ENCODE measurements around the gene LANCL2. TPM values are rescaled to one million over a fixed set of nuclear protein-coding genes. Genes with fewer than 3 reads are reported as not detected.

The LANCL2 gene
- total and polyA plus RNA-seq, 8 donors, result 4.9 to 25.9 (median 16.4) TPM

DNA sequence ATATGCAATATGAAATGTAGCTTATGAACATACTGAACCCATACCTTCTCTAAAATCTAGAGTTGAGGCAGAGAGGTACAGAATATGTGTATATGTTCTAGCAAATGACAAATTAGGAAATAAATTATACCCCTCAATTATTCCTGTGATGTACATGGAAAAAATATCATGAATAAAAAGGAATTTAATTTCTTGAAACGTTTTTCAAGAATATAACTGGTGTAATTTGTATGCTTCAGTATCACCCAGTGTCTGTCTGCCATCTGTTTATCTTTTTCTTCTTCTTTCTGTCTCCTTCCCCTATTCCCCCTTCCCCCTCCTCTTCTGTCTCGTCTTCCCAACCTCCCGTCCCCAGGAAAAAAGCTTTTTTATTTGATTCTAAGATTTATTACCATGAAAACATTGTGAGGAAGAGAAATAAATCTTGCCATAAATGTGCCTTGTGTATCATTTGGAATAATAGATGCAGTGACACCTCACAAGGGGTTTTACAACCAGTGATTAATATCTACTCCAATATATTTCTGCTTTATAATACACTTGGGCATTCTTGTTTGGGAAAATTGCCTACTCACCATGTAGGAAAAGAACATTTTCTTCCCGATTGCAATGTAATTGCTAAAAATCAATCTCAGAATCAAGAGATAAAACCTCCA, 12.2 kb downstream of the LANCL2 start:
- no peaks in the 10 kb centered on the region for H3K4me1 ChIP-seq
- WGBS, 5 donors, result 86 to 91% (median 88%) methylated on average over 4 of the region's 4 CpGs
- no peak for TF ChIP-seq EP300 (IDR thresholded peaks at IDR 0.05)
- TF ChIP-seq, protein P1, sequence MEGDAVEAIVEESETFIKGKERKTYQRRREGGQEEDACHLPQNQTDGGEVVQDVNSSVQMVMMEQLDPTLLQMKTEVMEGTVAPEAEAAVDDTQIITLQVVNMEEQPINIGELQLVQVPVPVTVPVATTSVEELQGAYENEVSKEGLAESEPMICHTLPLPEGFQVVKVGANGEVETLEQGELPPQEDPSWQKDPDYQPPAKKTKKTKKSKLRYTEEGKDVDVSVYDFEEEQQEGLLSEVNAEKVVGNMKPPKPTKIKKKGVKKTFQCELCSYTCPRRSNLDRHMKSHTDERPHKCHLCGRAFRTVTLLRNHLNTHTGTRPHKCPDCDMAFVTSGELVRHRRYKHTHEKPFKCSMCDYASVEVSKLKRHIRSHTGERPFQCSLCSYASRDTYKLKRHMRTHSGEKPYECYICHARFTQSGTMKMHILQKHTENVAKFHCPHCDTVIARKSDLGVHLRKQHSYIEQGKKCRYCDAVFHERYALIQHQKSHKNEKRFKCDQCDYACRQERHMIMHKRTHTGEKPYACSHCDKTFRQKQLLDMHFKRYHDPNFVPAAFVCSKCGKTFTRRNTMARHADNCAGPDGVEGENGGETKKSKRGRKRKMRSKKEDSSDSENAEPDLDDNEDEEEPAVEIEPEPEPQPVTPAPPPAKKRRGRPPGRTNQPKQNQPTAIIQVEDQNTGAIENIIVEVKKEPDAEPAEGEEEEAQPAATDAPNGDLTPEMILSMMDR (IDR thresholded peaks at IDR 0.05), result no peak
- no peak for TF ChIP-seq POLR2A (IDR thresholded peaks at IDR 0.05)
- TF ChIP-seq POLR2AphosphoS5 (IDR thresholded peaks at IDR 0.05), result no peak
- H3K36me3 ChIP-seq, result no peaks in the 10 kb centered on the region
- intact Hi-C loops (cut with DNase I; ENCODE audit: low total_unique reads), result no loop called here
- H3K4me3 ChIP-seq, result no peak overlapping the region
- DNase-seq, result no peak
- no peaks in the 10 kb centered on the region for H3K9me3 ChIP-seq
- H3K27me3 ChIP-seq, result no peaks in the 10 kb centered on the region
- H3K27ac ChIP-seq, result no peak overlapping the region

DNA sequence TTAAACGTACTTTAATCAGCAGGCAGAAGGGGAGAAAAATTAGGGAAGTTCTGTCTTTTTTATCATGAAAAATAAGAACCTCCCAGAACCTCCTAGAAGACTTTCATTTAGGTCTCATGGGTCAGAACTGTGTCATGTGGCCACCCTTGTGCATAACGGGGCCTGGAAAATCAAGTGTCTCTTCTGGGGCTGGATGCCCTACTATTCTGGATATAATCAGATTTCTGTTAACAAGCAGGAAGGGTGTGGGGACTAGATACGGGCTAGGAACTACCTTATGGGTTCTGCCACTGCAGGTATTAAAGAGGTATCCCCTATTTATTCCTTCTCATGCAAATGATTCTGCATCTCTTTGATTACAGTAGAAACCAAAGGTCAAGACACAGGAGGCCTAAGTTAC, 14.1 kb downstream of the LANCL2 start:
- Histone ChIP-seq H3K9me3 (no peaks in the 10 kb centered on the region), H3K4me1 (no peaks in the 10 kb centered on the region), H3K36me3 (no peaks in the 10 kb centered on the region), H3K27ac (no peak overlapping the region), H3K27me3 (no peaks in the 10 kb centered on the region), H3K4me3 (no peak overlapping the region)
- intact Hi-C loops (cut with DNase I; ENCODE audit: low total_unique reads), result no loop called here
- no peak for TF ChIP-seq POLR2AphosphoS5 (IDR thresholded peaks at IDR 0.05)
- no peak for TF ChIP-seq POLR2A (IDR thresholded peaks at IDR 0.05)
- DNase-seq, result no peak
- 83 to 92% (median 91%) methylated on average over 3 of the region's 3 CpGs for WGBS, 5 donors

DNA sequence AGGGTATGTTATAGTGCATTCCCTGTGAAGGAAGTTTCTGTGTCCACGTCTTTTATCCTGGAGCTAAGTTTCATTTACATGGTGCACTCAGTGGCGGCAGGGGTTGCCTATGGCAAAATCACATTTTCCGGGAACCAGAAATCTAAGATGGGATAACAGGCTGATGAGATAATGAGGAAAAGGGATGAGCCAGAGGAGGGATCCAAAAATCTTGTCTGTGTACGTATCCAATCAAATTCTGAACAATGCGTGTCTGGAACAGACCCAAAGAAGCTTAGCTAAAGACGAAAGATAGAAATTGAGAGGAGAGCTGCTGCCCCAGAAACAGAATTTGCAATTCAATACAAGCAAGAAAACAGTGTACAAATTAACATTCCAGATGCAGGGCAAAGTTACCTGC, 16.1 kb downstream of the LANCL2 start:
- no peak for DNase-seq
- H3K27me3 ChIP-seq, result no peaks in the 10 kb centered on the region
- no peak overlapping the region for H3K4me3 ChIP-seq
- H3K27ac ChIP-seq, result no peak overlapping the region
- no peaks in the 10 kb centered on the region for H3K4me1 ChIP-seq
- no peak for TF ChIP-seq EP300 (IDR thresholded peaks at IDR 0.05)
- no peak for TF ChIP-seq POLR2A (IDR thresholded peaks at IDR 0.05)
- TF ChIP-seq, protein P1 (IDR thresholded peaks at IDR 0.05), result no peak
- no peak for TF ChIP-seq POLR2AphosphoS5 (IDR thresholded peaks at IDR 0.05)
- intact Hi-C loops (cut with DNase I; ENCODE audit: low total_unique reads), result no loop called here
- peaks cover 0 to 12% (median 5%) of the 10 kb centered on the region in 4 donors for H3K9me3 ChIP-seq
- WGBS, 5 donors, result 79 to 93% (median 84%) methylated on average over 6 of the region's 6 CpGs
- H3K36me3 ChIP-seq, result no peaks in the 10 kb centered on the region

DNA sequence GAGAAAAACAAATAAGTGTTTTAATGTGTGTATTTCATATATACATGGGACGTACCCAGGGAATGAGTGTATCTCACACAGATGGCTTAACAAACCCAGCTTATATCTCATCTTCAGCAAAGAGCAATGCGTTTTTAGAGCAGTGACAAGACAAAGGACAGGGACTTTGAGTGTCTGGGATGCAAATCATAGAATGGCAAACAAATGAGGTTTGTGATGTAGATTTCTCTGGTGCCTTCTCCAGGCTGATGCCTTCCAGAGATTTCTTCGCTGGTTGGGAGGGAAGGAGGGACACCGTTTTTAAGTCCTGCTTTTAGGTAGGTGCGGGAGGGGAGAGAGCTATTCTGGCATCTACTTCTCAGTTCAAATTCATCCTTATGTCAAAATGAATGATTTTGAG, 16.6 kb downstream of the LANCL2 start:
- no peak overlapping the region for H3K4me3 ChIP-seq
- no peaks in the 10 kb centered on the region for H3K27me3 ChIP-seq
- H3K36me3 ChIP-seq, result no peaks in the 10 kb centered on the region
- no peak overlapping the region for H3K27ac ChIP-seq
- TF ChIP-seq, protein P1 (IDR thresholded peaks at IDR 0.05), result no peak
- TF ChIP-seq EP300 (IDR thresholded peaks at IDR 0.05) (no peak), POLR2AphosphoS5 (IDR thresholded peaks at IDR 0.05) (no peak), POLR2A (IDR thresholded peaks at IDR 0.05) (no peak)
- H3K4me1 ChIP-seq, result no peaks in the 10 kb centered on the region
- 91 to 94% (median 93%) methylated on average over 5 of the region's 5 CpGs for WGBS, 5 donors
- DNase-seq, result no peak
- intact Hi-C loops (cut with DNase I; ENCODE audit: low total_unique reads), result no loop called here
- peaks cover 0 to 16% (median 8%) of the 10 kb centered on the region in 4 donors for H3K9me3 ChIP-seq

DNA sequence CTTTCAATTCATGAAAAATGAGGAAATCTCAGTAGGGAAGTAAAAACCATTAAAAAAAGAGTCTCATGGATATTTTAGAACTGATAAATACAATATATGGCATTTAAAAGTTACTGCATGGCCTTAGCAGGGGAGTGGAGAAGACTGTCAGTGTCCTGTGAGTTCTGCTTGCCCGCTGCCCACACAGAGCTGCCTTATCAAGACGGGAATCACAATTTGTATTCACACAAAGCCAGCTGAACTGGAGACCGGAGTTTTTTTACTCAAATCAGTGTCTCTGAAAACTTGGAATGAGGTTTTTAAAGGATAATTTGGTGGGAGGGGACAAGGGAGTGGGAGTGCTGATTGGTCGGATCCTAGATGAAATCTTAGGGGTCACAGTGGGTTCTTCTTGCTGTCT, 17.1 kb downstream of the LANCL2 start:
- Histone ChIP-seq H3K27ac (no peak overlapping the region), H3K9me3 (peaks cover 0 to 22% (median 11%) of the 10 kb centered on the region in 4 donors), H3K36me3 (no peaks in the 10 kb centered on the region), H3K27me3 (no peaks in the 10 kb centered on the region), H3K4me1 (no peaks in the 10 kb centered on the region), H3K4me3 (no peak overlapping the region)
- WGBS, 5 donors, result 92 to 98% (median 95%) methylated on average over 4 of the region's 4 CpGs
- intact Hi-C loops (cut with DNase I; ENCODE audit: low total_unique reads), result no loop called here
- TF ChIP-seq POLR2A (IDR thresholded peaks at IDR 0.05), result no peak
- TF ChIP-seq POLR2AphosphoS5 (IDR thresholded peaks at IDR 0.05), result no peak
- no peak for TF ChIP-seq EP300 (IDR thresholded peaks at IDR 0.05)
- TF ChIP-seq, protein P1 (IDR thresholded peaks at IDR 0.05), result no peak
- DNase-seq, result no peak

All from stomach (tissue), 9 donors.